NCI-H748 (cell line): ENCODE data around the gene CRABP2.

Experiments
- DNase-seq: peaks from one replicate; lab custom pipeline; 2025; ENCODE audit not compliant: unreplicated experiment; lab: John Stamatoyannopoulos, UW

CRABP2 gene

DNA sequence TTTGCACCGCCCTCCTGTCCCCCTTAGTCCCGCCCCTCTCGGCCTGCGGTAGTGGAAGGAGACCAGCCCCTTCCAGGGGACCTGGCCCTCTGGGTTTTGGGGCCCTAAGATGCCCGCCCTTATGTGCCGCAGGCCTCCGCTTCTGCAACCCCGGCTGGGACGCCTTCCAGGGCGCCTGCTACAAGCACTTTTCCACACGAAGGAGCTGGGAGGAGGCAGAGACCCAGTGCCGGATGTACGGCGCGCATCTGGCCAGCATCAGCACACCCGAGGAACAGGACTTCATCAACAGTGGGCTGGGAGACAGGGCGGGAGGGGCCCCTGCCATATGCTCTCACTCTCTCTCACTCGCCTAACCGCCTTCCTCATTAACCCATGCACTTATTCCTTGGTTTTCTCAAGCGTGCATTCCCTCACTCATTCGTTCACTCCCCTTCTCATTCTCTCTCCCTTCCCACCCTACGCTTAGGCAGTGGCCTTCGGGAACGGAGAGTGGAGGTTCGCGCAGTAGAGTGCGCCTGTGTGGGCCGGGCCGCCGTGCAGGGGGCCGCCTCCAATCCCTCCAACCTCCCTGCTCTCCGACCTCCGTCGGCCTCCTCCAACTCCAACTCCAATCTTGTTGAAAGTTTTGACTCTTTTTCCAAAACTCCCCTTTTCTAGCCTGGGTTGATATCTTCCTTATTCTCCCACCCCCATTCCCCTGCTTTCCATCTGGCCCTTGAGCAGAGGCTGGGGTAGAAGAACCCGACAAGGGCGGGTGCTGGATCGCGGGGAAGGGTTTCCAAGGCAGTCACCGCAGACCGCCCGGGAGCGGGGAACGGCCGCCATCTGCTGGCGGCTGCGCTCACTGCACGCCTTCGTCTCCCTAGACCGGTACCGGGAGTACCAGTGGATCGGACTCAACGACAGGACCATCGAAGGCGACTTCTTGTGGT lies 48.3 kb downstream of the CRABP2 start:
- DNase-seq, result peak; percentile 67

DNA sequence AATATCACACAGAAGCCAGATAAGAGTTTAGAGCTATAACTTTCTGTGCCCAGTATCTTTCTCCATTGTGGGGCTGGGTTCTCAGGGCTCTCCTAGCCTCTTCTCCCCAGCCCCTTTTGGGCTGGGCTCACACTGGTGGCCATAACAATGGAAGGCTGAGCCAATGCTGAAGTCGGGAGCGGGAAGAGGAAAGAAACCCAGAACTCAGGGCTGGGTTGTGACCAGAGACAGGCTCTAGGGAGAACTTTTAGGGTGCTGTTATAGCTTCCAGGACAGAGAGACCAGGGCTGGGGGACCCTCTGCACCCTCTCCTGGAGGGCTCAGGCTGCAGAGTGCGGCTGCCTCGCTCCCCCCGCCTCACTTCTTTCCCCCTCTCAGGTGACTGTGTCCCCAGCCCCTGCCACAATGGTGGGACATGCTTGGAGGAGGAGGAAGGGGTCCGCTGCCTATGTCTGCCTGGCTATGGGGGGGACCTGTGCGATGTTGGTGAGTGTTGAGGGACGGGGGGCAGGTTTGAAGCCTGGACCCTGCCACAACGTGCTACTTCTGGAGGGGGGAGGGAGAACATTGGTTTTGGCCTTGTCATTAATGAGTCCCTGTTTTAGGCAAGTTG lies 49.4 kb downstream of the CRABP2 start:
- no peak for DNase-seq

DNA sequence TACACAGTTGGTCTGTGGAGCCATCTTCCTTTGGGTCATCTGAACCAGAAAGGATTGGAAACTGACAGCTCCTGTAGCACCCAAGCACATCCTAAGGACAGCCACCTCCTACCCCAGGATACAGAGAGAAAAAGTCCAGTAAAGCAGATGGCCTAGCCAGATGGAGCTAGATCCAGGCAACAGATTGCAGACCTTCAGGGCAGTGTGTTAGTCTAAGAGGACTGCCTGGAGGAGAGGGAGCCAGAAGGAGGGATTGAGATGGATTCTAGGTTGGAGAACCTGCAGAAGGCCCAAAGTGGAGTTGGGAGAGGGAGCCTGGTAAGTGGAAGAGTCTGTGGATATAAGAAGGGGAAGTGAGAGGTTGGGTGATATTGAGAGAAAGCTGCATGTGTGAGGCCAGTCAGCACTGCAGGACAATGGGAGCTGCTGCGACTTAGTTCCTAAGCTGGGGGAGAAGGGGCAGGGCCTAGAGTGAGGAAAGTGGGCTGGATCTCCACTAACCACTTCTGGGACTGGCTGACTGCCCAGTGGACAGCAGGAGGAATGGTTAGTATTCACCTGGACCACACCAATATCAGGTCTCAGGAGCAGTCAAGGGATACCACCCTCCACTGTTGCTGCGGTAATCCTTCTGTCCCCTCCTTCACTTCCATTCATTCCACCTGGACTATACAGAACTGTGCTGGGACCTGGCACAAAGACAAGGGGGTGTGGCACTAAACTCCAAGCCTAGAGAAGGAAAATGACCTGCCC lies 50.1 kb downstream of the CRABP2 start:
- DNase-seq, result no peak

DNA sequence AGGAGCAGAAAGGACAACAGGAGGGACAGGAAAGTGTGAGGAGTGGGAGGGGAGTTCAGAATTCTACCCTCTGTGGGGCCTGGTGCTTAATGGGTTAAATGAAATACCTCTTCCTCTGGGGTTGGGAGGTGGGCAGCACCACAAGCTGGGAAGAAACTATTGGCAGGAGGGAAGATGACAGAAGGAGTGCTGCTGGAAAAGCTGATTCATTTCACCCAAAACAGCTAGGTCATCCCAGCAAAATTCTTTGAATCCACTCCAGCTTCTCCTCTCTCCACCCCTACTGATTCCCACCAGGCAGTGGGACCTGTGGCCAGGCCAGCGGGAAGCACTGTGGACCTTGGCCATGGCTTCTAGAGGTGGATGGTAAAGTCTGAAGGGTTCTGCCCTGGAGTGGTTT lies 50.7 kb downstream of the CRABP2 start:
- no peak for DNase-seq

DNA sequence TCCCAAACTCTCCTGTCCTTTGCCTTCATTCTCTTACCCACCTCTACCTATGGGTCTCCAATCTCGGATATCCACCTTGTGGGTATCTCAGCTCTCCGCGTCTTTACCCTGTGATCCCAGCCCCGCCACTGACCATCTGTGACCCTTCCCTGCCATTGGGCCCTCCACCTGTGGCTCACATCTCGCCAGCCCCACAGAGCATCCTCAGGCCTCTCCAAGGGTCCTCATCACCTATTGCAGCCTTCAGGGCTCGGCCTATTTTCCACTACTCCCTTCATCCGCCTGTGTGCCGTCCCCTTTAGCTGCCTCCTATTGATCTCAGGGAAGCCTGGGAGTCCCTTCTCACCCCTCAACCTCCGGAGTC lies 52.4 kb downstream of the CRABP2 start:
- no peak for DNase-seq

DNA sequence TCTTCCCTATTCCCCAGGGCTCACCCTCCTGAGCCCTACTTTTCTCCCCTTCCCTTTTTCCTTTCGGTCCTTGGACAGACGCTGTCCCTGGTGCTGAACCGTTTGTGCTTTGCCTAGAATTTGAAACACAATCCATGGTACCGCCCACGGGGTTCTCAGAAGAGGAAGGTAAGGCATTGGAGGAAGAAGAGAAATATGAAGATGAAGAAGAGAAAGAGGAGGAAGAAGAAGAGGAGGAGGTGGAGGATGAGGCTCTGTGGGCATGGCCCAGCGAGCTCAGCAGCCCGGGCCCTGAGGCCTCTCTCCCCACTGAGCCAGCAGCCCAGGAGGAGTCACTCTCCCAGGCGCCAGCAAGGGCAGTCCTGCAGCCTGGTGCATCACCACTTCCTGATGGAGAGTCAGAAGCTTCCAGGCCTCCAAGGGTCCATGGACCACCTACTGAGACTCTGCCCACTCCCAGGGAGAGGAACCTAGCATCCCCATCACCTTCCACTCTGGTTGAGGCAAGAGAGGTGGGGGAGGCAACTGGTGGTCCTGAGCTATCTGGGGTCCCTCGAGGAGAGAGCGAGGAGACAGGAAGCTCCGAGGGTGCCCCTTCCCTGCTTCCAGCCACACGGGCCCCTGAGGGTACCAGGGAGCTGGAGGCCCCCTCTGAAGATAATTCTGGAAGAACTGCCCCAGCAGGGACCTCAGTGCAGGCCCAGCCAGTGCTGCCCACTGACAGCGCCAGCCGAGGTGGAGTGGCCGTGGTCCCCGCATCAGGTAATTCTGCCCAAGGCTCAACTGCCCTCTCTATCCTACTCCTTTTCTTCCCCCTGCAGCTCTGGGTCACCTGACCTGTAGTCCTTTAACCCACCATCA lies 53.0 kb downstream of the CRABP2 start:
- DNase-seq, result no peak
